HG03095 (cell line): ENCODE measurements around the gene REST.
"Not testable (repeated sequence)": the region's sequence is repeated elsewhere in the genome, so short reads cannot be mapped to it uniquely, and the experiment has no call there.

Experiments used
- ATAC-seq: cut with Tn5 transposase; IDR thresholded peaks from one replicate; pipeline ENCODE4 v1.9.1; 2021; ENCODE audit warnings: moderate library complexity; ENCODE audit not compliant: unreplicated experiment

Gene REST

GRCh38 chr4:56907489-56908205 lies at the start of gene REST:
Gene REST, plus strand, starts transcription at chr4:56907900. Its CDS starts 2,739 bp downstream, at chr4:56910639.
- peak; percentile 40 for ATAC-seq

GRCh38 chr4:56859841-56860240 lies 47.9 kb upstream of the REST start:
- peak; percentile 69 for ATAC-seq

GRCh38 chr4:56860781-56861180 lies 46.9 kb upstream of the REST start:
- no peak for ATAC-seq

GRCh38 chr4:56861360-56861759 lies 46.3 kb upstream of the REST start:
- ATAC-seq: no peak

GRCh38 chr4:56863441-56864139 lies 44.1 kb upstream of the REST start:
- ATAC-seq: no peak

GRCh38 chr4:56870946-56871345 lies 36.8 kb upstream of the REST start:
- no peak for ATAC-seq

GRCh38 chr4:56871371-56871866 lies 36.3 kb upstream of the REST start:
- ATAC-seq: no peak

- ATAC-seq: no peak
These were observed 33.5 kb upstream of the REST start for GRCh38 chr4:56874166-56874565.

- ATAC-seq: no peak
These were observed 32.8 kb upstream of the REST start for GRCh38 chr4:56874923-56875322.

GRCh38 chr4:56876264-56876663 lies 31.4 kb upstream of the REST start:
- no peak for ATAC-seq

GRCh38 chr4:56879996-56880395 lies 27.7 kb upstream of the REST start:
- no peak for ATAC-seq

GRCh38 chr4:56880572-56880971 lies 27.1 kb upstream of the REST start:
- ATAC-seq: no peak

- ATAC-seq: not testable (repeated sequence)
These were observed 23.2 kb upstream of the REST start for GRCh38 chr4:56884511-56884910.

GRCh38 chr4:56892691-56893090 lies 15.0 kb upstream of the REST start:
- ATAC-seq: no peak

GRCh38 chr4:56897842-56898241 lies 9.9 kb upstream of the REST start:
- not testable (repeated sequence) for ATAC-seq

- ATAC-seq: not testable (repeated sequence)
These were observed 7.5 kb upstream of the REST start for GRCh38 chr4:56900186-56900585.

GRCh38 chr4:56902703-56903102 lies 5.0 kb upstream of the REST start:
- no peak for ATAC-seq

- ATAC-seq: no peak
These were observed 1.9 kb upstream of the REST start for GRCh38 chr4:56905796-56906195.

GRCh38 chr4:56906489-56907393 lies 959 bp upstream of the REST start:
- no peak for ATAC-seq

- ATAC-seq: peak; percentile 57
These were observed 746 bp downstream of the REST start for GRCh38 chr4:56908206-56909085.
